ENCODE data around the gene SDK1.

DNA sequence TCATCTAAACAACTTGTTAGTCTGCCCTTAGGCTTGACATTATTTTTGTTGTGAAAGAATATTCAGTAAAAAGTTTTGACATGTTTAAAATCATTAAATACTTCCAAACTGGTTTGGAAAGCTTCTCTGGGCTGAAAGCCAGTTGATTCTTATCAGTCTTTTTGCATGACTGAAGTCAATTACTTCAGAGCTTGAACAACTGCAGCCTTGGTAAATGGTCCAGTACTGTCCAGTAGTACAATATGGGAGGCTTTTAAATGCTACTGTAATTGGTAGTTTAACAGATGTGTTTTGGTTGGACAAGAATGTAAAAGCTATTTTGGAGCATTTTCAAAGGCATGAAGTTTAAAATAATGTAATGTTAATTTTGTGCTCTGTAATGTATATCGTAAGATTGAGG, 103.4 kb downstream of the SDK1 start:
- no peak for TF ChIP-seq POLR2A (IDR thresholded peaks at IDR 0.05)
- TF ChIP-seq, protein P1, sequence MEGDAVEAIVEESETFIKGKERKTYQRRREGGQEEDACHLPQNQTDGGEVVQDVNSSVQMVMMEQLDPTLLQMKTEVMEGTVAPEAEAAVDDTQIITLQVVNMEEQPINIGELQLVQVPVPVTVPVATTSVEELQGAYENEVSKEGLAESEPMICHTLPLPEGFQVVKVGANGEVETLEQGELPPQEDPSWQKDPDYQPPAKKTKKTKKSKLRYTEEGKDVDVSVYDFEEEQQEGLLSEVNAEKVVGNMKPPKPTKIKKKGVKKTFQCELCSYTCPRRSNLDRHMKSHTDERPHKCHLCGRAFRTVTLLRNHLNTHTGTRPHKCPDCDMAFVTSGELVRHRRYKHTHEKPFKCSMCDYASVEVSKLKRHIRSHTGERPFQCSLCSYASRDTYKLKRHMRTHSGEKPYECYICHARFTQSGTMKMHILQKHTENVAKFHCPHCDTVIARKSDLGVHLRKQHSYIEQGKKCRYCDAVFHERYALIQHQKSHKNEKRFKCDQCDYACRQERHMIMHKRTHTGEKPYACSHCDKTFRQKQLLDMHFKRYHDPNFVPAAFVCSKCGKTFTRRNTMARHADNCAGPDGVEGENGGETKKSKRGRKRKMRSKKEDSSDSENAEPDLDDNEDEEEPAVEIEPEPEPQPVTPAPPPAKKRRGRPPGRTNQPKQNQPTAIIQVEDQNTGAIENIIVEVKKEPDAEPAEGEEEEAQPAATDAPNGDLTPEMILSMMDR (IDR thresholded peaks at IDR 0.05): no peak

Measured in vagina (tissue), 2 donors.